Kidney (tissue), 14 donors: ENCODE results near the gene CBFA2T3. TPM values are rescaled to one million over a fixed set of nuclear protein-coding genes. Genes with fewer than 3 reads are reported as not detected.

ENCODE experiments used
- DNase-seq, 5 donors: peaks; one replicate each; pipeline ENCODE4 v3.0.0-alpha.2; 2013 to 2020
- FAIRE-seq: peaks from 2 replicates; lab custom pipeline; 2012; peaks lifted over from hg19 to GRCh38; lab: Jason Lieb, UNC
- H3K27ac ChIP-seq, 2 donors: one replicate each; pipeline ENCODE4 v1.7.0; 2013; ENCODE audit warnings: low read depth in 2 of 2, low read length in 2 of 2, inconsistent platforms in 1 of 2
- H3K27me3 ChIP-seq: one replicate; pipeline ENCODE4 v1.7.1; 2013; ENCODE audit warnings: low read length, inconsistent platforms; ENCODE audit not compliant: control insufficient read depth, insufficient read depth
- H3K36me3 ChIP-seq, 3 donors: one replicate each; pipeline versions ENCODE4 v1.7.0 to v1.7.1; 2013; ENCODE audit warnings: low read length in 3 of 3, control low read depth in 1 of 3, inconsistent platforms in 1 of 3; ENCODE audit not compliant: insufficient read depth in 3 of 3, control insufficient read depth in 2 of 3
- H3K4me1 ChIP-seq, 3 donors: one replicate each; pipeline versions ENCODE4 v1.7.0 to v1.7.1; 2013; ENCODE audit warnings: low read length in 3 of 3, inconsistent platforms in 1 of 3, low read depth in 1 of 3; ENCODE audit not compliant: control insufficient read depth in 2 of 3, insufficient read depth in 2 of 3
- H3K4me3 ChIP-seq, 3 donors: one replicate each; pipeline versions ENCODE4 v1.7.0 to v1.8.1; 2013; ENCODE audit warnings: low read length in 3 of 3, control low read depth in 1 of 3, inconsistent platforms in 1 of 3
- H3K9ac ChIP-seq, 3 donors: one replicate each; pipeline versions ENCODE4 v1.7.0 to v1.7.1; 2013; ENCODE audit warnings: low read length in 3 of 3, control low read depth in 1 of 3, inconsistent platforms in 1 of 3
- H3K9me3 ChIP-seq, 3 donors: one replicate each; pipeline versions ENCODE4 v1.7.0 to v1.7.1; 2013; ENCODE audit warnings: low read length in 3 of 3, control low read depth in 1 of 3, inconsistent platforms in 1 of 3; ENCODE audit not compliant: control insufficient read depth in 2 of 3, insufficient read depth in 1 of 3
- intact Hi-C: fragments of 100-400 bp; cut with DNase I; formaldehyde crosslinking; loops from one replicate; pipeline ENCODE4 v1.11.1; 2022
- polyA plus RNA-seq: library from polyadenylated mRNA; stranded (reverse); fragments of 350-450 nt; fragmentation: Illumina TruSeq; extraction: RNeasy Lipid Tissue Mini Kit (QIAGEN cat#74804); gene quantifications from one replicate; pipeline ENCODE4 v1.2.3, GENCODE V29; 2014; ENCODE audit warnings: low read depth, low replicate concordance; ENCODE audit not compliant: insufficient read depth
- total RNA-seq: library from RNA; stranded (reverse); fragmentation: NEBNext Ultra II Directional; extraction: Animal tissue kit (Norgen Biotek cat#: 25700); gene quantifications from one replicate; pipeline ENCODE4 v1.2.1, GENCODE V29; 2021
- TF ChIP-seq, protein P1 (sequence below): IDR thresholded peaks from 3 replicates; pipeline ENCODE4 v1.5.1; 2012; ENCODE audit warnings: mild to moderate bottlenecking, moderate library complexity, borderline replicate concordance; ENCODE audit not compliant: insufficient read depth; ENCODE audit errors: extremely low read depth
- donor health status: control.
- donor health status: control.
- donor health status: control.
- donor health status: control.
- donor health status: control.
- donor health status: DM: yes; HTN: yes; CAD: no.
- donor health status: Normal renal cell carcinoma (clear cell type).

Gene CBFA2T3
- total and polyA plus RNA-seq, 2 donors from 2014 or later: 0.75 to 8.0 TPM

DNA sequence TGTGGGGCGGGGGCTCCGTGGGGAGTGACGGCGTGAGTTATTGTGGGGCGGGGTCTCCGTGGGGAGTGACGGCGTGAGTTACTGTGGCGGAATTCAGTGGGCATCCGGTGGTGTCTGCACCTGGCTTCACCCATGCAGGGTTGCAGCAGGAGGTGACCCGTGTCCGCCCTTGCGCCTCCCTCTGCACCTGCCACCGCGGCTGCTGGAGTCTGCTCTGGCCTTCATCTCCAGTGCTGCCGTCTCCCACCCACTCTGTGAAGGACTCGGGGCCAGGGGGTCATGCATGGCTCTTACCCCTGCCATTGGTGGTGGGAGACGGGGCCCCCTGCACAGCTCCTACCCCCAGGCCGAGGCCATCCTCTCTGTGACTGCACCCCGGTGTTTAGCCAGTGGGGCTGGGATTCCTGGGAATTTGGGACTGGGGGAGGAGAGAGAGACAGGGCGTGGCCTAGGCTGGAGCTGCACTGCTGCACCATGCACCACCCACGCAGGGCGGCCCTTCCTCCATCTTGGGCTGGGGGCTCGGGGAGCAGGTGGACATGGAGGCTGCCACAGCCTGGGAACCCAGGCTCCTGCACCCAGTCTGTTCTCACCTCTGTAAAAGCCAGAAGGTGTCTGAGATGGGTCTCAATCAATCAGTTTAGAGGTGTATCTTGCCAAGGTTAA, 109.3 kb downstream of the CBFA2T3 start:
- Histone ChIP-seq H3K4me1 (no peaks in the 10 kb centered on the region), H3K27ac (no peak overlapping the region)
- TF ChIP-seq, protein P1, sequence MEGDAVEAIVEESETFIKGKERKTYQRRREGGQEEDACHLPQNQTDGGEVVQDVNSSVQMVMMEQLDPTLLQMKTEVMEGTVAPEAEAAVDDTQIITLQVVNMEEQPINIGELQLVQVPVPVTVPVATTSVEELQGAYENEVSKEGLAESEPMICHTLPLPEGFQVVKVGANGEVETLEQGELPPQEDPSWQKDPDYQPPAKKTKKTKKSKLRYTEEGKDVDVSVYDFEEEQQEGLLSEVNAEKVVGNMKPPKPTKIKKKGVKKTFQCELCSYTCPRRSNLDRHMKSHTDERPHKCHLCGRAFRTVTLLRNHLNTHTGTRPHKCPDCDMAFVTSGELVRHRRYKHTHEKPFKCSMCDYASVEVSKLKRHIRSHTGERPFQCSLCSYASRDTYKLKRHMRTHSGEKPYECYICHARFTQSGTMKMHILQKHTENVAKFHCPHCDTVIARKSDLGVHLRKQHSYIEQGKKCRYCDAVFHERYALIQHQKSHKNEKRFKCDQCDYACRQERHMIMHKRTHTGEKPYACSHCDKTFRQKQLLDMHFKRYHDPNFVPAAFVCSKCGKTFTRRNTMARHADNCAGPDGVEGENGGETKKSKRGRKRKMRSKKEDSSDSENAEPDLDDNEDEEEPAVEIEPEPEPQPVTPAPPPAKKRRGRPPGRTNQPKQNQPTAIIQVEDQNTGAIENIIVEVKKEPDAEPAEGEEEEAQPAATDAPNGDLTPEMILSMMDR: no peak

DNA sequence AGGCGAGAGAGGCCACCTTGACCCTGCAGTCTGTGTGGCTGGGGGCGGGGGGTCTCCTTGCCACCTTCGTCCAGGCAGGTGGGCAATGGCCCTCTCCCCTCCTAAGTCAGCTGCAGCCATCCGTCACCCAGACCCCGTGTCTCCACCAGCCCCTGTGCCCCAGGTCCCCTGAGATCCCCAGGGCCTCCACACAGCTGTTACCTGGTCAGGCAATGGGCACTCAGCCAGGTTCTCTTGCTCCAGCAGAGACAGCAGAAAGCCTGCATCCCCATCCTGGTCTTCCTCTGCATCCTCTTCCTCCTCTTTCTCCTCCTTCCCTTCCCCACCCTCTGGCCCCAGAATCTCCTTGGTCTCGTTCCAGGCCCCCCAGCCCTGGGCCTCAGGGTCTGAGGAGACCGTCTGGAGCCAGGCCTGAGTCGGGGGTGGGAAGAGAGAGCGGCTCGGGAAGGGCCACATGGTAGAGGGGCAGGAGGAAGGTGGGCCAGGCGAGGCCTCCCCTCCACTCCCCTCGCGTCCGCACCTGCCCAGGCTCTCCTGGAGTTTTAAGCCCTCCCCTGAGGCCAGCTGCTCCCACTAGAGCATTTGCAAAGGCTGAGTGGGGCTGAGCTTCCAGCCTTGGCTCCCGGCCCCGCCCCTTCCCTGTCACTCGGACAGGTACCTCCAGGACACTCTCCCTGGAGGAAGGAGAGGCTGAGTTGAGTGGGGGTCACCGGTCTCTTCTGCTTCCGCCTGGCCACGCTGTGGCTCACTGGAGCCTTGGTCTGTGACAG, 110.7 kb downstream of the CBFA2T3 start, which contains the start of gene PABPN1L:
TSS of gene PABPN1L (minus strand) at position 510 of the 770 bp plus-strand sequence. CDS start at position 456, 54 bp downstream.
- Histone ChIP-seq H3K9me3 (no peaks in the 10 kb centered on the region), H3K4me1 (no peaks in the 10 kb centered on the region), H3K4me3 (no peak within 1 kb of the TSS), H3K36me3 (peaks cover 0 to 13% (median 0%) of the 10 kb centered on the region in 3 donors), H3K27me3 (no peaks in the 10 kb centered on the region), H3K9ac (no peak within 1 kb of the TSS), H3K27ac (no peak within 1 kb of the TSS)
- no peak for DNase-seq
- intact Hi-C loops: no loop called here
- TF ChIP-seq, protein P1: no peak
- no peak for FAIRE-seq

More for the DNA sequence above, 109.3 kb downstream of the CBFA2T3 start:
- H3K4me3 ChIP-seq: no peak overlapping the region
- H3K36me3 ChIP-seq: peaks cover 0 to under 1% (median 0%) of the 10 kb centered on the region in 3 donors
- FAIRE-seq: no peak
- H3K9ac ChIP-seq: no peak overlapping the region
- peak in 1 of 5 donors; percentile 26 for DNase-seq
- intact Hi-C loops: no loop called here
- no peaks in the 10 kb centered on the region for H3K9me3 ChIP-seq
- H3K27me3 ChIP-seq: no peaks in the 10 kb centered on the region

GRCh38 chr16:88865742-88866141, 111.3 kb downstream of the CBFA2T3 start:
- no peak overlapping the region for H3K9ac ChIP-seq
- H3K4me3 ChIP-seq: no peak overlapping the region
- H3K27me3 ChIP-seq: no peaks in the 10 kb centered on the region
- no peaks in the 10 kb centered on the region for H3K9me3 ChIP-seq
- DNase-seq (no peak), FAIRE-seq (no peak)
- no peaks in the 10 kb centered on the region for H3K4me1 ChIP-seq
- peaks cover 0 to 13% (median 0%) of the 10 kb centered on the region in 3 donors for H3K36me3 ChIP-seq
- H3K27ac ChIP-seq: no peak overlapping the region
- intact Hi-C loops: no loop called here
- TF ChIP-seq, protein P1: no peak
